Bronchial epithelial cell (primary cell): Measurements from ENCODE around the gene BRK1. TPM values are rescaled to one million over a fixed set of nuclear protein-coding genes. Genes with fewer than 3 reads are reported as not detected.

ENCODE experiments used
- DNase-seq: peaks from one replicate; pipeline ENCODE4 v3.0.0-alpha.2; 2010; ENCODE audit warnings: low read depth
- FAIRE-seq: peaks from 2 replicates; lab custom pipeline; 2011; peaks lifted over from hg19 to GRCh38; lab: Jason Lieb, UNC
- H3K27me3 ChIP-seq: 2 replicates; pipeline ENCODE4 v1.5.1; 2011; ENCODE audit warnings: low read length; ENCODE audit not compliant: control insufficient read depth, insufficient read depth
- H3K36me3 ChIP-seq: 2 replicates; pipeline ENCODE4 v1.5.1; 2011; ENCODE audit warnings: low read length; ENCODE audit not compliant: control insufficient read depth, insufficient read depth
- H3K4me3 ChIP-seq: 2 replicates; pipeline ENCODE4 v1.5.1; 2011; ENCODE audit warnings: mild to moderate bottlenecking, low read depth, low read length, control low read depth
- total RNA-seq: library from RNA; depleted of rRNA; stranded (reverse); fragments of >200 nt; gene quantifications from 2 replicates; pipeline ENCODE4 v1.2.1, GENCODE V29; 2014
- TF ChIP-seq, protein P1 (sequence below): IDR thresholded peaks from 2 replicates; pipeline ENCODE4 v1.5.1; 2011; ENCODE audit warnings: mild to moderate bottlenecking, moderate library complexity, low read length, control low read depth, inconsistent platforms; ENCODE audit not compliant: insufficient read depth, severe bottlenecking

Gene BRK1
- total RNA-seq, 1 donor from 2014 or later = 72.1 TPM

DNA sequence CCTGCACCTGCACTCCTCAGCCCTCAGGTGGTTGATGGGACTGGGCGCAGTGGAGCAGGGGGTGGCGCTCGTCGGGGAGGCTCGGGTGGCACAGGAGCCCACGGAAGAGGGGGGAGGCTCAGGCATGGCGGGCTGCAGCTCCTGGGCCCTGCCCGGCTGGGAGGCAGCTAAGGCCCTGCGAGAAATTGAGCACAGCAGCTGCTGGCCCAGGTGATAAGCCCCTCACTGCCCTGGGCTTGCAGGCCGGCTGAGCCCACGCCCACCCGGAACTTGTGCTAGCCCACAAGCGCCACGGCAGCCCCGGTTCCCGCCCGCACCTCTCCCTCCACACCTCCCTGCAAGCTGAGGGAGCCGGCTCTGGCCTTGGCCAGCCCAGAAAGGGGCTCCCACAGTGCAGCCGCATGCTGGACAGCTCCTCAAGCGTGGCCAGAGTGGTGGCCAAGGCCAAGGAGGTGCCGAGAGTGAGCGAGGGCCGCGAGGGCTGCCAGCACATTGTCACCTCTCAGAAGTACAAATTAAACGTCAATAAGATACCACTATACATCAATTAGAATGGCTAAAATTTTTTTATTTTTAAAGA, 21.0 kb downstream of the BRK1 start:
- FAIRE-seq = no peak
- no peak overlapping the region for H3K4me3 ChIP-seq
- TF ChIP-seq, protein P1, sequence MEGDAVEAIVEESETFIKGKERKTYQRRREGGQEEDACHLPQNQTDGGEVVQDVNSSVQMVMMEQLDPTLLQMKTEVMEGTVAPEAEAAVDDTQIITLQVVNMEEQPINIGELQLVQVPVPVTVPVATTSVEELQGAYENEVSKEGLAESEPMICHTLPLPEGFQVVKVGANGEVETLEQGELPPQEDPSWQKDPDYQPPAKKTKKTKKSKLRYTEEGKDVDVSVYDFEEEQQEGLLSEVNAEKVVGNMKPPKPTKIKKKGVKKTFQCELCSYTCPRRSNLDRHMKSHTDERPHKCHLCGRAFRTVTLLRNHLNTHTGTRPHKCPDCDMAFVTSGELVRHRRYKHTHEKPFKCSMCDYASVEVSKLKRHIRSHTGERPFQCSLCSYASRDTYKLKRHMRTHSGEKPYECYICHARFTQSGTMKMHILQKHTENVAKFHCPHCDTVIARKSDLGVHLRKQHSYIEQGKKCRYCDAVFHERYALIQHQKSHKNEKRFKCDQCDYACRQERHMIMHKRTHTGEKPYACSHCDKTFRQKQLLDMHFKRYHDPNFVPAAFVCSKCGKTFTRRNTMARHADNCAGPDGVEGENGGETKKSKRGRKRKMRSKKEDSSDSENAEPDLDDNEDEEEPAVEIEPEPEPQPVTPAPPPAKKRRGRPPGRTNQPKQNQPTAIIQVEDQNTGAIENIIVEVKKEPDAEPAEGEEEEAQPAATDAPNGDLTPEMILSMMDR = no peak

DNA sequence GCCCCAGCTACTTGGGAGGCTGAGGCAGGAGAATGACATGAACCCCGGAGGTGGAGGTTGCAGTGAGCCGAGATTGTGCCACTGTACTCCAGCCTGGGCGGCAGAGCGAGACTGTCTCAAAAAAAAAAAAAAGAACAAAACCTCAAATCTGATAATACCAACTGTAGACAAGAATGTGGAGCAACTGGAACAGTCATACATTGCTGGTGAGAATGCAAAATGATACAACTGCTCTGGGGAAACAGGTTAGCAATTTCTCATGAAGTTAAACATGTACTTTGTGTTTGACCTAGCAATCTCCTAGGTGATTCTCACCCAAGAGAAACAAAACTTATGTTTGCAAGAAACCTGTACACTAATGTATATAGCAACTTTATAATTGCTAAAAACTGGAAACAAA, 21.7 kb downstream of the BRK1 start:
- FAIRE-seq (no peak), DNase-seq (peak; percentile 29)
- no peaks in the 10 kb centered on the region for H3K36me3 ChIP-seq

More for the DNA sequence above, 21.0 kb downstream of the BRK1 start:
- Histone ChIP-seq H3K36me3 (no peaks in the 10 kb centered on the region), H3K27me3 (no peaks in the 10 kb centered on the region)
- DNase-seq = no peak

DNA sequence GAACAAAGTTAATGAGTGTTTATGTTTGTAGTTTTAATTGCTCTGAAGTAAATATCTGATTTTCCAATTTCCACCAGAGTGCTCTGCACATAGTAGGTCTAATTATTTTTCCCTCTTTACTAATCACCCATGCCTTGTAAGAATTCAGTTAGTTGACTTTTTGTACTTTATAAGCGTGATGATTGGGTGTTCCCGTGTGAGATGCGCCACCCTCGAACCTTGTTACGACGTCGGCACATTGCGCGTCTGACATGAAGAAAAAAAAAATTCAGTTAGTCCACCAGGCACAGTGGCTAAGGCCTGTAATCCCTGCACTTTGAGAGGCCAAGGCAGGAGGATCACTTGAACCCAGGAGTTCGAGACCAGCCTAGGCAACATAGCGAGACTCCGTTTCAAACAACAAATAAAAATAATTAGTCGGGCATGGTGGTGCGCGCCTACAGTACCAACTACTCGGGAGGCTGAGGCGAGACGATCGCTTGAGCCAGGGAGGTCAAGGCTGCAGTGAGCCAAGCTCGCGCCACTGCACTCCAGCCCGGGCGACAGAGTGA, 25.6 kb downstream of the BRK1 start:
- no peak overlapping the region for H3K4me3 ChIP-seq
- TF ChIP-seq, protein P1 = no peak
- no peak for FAIRE-seq

More for the DNA sequence above, 21.7 kb downstream of the BRK1 start:
- Histone ChIP-seq H3K4me3 (no peak overlapping the region), H3K27me3 (no peaks in the 10 kb centered on the region)
- TF ChIP-seq, protein P1 = no peak

DNA sequence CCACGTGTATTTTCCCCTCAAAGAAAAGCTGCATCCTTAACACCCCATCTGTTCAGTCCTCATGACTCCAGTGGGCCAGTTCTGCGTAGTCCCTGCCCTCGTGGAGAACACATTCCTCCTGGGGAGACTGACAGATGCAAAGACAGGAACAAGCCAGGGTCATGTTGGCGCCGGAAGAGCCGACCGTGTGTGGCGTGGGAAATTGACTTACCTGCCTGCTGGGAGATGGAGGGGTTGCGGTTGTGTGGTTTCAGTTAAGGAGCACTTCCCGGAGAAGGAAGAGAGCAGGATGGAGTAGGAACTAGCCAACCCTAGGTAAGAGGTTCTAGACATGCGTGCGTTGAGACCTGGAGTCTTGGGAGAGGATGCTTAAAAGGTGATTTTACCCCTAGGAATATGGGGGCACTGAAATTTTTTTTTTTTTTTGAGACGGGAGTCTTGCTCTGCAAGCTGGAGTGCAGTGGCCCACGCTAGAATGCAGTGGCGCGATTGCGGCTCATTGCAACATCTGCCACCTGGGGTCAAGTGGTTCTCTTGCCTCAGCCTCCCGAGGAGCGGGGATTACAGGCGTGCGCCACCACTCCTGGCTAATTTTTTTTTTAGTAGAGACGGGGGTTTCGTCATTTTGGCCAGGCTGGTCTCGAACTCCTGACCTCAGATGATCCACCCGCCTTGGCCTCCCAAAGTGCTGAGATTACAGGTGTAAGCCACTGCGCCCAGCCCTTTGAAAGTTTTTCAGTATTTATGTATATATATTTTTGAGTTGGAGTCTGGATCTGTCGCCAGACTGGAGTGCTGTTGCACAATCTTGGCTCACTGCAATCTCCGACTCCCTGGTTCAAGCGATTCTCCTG, 27.5 kb downstream of the BRK1 start:
- DNase-seq = no peak
- Histone ChIP-seq H3K27me3 (no peaks in the 10 kb centered on the region), H3K4me3 (peak overlapping the region; percentile 82), H3K36me3 (peaks cover 1% of the 10 kb centered on the region)
- TF ChIP-seq, protein P1 = no peak
- FAIRE-seq = no peak

More for the DNA sequence above, 25.6 kb downstream of the BRK1 start:
- no peak for DNase-seq
- Histone ChIP-seq H3K27me3 (no peaks in the 10 kb centered on the region), H3K36me3 (no peaks in the 10 kb centered on the region)

DNA sequence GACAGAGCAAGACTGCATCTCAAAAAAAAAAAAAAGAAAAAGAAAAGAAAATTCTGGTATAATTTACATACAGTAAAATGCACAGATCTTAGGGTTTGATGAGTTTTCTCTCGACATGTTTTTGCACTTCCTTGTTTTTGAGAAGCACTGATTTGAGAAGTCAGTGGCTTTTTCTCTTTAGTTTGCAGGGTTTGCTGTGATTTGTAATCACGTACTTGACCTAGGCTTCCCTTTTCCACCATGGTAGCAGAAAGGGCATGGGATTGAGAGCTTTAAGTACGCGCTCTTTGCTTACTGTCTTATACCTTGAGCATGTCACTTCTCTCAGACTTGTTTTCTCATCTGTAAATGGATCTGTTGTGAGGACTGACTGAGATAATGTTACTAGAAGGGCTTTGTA, 30.2 kb downstream of the BRK1 start:
- H3K27me3 ChIP-seq = no peaks in the 10 kb centered on the region
- H3K4me3 ChIP-seq = no peak overlapping the region
- TF ChIP-seq, protein P1 = no peak
- DNase-seq (no peak), FAIRE-seq (no peak)
- H3K36me3 ChIP-seq = peaks cover 11% of the 10 kb centered on the region
